BLaER1 treated with 17β-estradiol and CSF1 and Interleukin-3, amounts not matched to agents 10 nM and 100 nM (cell line): ENCODE measurements around the gene CBX8.

Experiments used
- H3K27ac ChIP-seq, 11 experiments: shearing (Covaris generic); formaldehyde crosslinking; 2 replicates each; pipeline ENCODE4 v1.8.1; 2022
- H3K27me3 ChIP-seq, 11 experiments: shearing (Covaris generic); formaldehyde crosslinking; 2 replicates each; pipeline ENCODE4 v1.8.1; 2022
- H3K36me3 ChIP-seq, 11 experiments: shearing (Covaris generic); formaldehyde crosslinking; 2 replicates each; pipeline ENCODE4 v1.8.1; 2022
- H3K4me1 ChIP-seq, 10 experiments: shearing (Covaris generic); formaldehyde crosslinking; 2 replicates each; pipeline ENCODE4 v1.8.1; 2022
- H3K4me2 ChIP-seq, 11 experiments: shearing (Covaris generic); formaldehyde crosslinking; 2 replicates each; pipeline ENCODE4 v1.8.1; 2022
- H3K4me3 ChIP-seq, 10 experiments: shearing (Covaris generic); formaldehyde crosslinking; 2 replicates each; pipeline ENCODE4 v1.8.1; 2022
- H3K9ac ChIP-seq, 11 experiments: shearing (Covaris generic); formaldehyde crosslinking; 2 replicates each; pipeline ENCODE4 v1.8.1; 2022
- H3K9me3 ChIP-seq, 11 experiments: shearing (Covaris generic); formaldehyde crosslinking; replicated peaks in 1 of 11; 2 replicates each; pipeline ENCODE4 v1.8.1; 2022
- H4K20me1 ChIP-seq, 11 experiments: shearing (Covaris generic); formaldehyde crosslinking; 2 replicates each; pipeline ENCODE4 v1.8.1; 2022
- Cebpa-rat ChIP-seq, 11 experiments: shearing (Covaris generic); IDR thresholded peaks; 2 replicates each; pipeline ENCODE4 v1.8.1; 2022

The CBX8 gene

DNA sequence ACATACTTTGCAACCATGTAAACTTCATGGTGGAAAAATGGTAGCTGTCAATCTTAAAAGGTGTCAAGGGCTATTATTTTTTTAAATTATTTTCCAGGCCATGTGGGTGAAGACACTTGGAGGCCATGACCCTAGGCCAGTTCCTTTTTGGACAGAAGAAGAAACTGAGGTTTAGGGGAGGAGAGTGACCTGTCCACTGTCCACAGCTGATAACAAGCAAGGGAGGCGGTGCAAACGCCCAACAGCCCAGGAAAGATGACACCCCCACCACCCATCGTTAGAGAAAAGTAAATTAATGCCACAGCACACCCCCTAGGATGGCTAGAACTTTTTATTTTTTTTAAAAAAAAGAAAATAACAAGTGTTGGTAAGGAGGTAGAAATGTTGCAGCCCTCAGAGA lies 46.9 kb downstream of the CBX8 start:
- H3K4me3 ChIP-seq = no peak overlapping the region
- peaks cover 0 to 13% (median 0%) of the 10 kb centered on the region in 11 experiments; a peak in 5 of 22 replicates for H4K20me1 ChIP-seq
- peaks cover 0 to 37% (median 27%) of the 10 kb centered on the region in 10 experiments; a peak in 15 of 20 replicates for H3K4me1 ChIP-seq
- H3K36me3 ChIP-seq = no peaks in the 10 kb centered on the region
- no peak for TF ChIP-seq Cebpa-rat (IDR thresholded peaks at IDR 0.05)
- H3K9ac ChIP-seq = no peak overlapping the region
- no peak overlapping the region for H3K27ac ChIP-seq
- no peaks in the 10 kb centered on the region for H3K9me3 ChIP-seq
- peaks cover 39 to 58% (median 44%) of the 10 kb centered on the region in 11 experiments for H3K27me3 ChIP-seq
- H3K4me2 ChIP-seq = no peak overlapping the region

DNA sequence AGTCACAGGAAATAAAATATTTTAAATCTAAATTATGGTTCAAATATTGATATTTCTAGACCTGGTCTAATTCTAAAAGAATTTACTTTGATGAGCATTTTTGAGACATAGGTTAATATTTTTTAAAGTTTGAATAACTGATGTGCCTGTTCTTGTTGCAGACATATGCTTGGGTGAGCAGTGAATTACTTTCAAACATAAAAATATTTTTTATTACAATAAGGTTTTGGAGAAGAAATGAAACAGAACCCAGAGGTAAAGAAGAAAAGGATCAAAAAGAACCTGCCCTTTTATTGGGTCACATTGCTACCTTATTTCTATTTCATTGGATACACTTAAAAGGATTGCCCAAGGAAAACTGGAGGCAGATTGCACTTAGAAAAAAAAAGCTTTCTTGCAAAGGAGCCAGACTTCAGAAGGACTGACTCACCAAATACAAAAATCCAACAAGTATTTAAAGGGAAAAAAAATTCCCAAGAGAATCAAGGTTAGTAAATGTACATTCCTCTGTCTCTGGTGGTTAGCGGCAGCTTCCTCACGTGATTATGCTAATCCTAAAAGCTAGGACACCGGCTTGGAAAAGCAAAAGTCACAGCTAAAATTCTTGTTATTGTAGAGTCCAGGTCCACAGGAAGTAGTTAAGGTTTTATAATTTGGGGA lies 47.6 kb downstream of the CBX8 start:
- no peak overlapping the region for H3K27ac ChIP-seq
- H3K4me1 ChIP-seq = peaks cover 0 to 37% (median 27%) of the 10 kb centered on the region in 10 experiments; a peak in 15 of 20 replicates
- H3K4me3 ChIP-seq = no peak overlapping the region
- H3K4me2 ChIP-seq = no peak overlapping the region
- peaks cover 39 to 58% (median 44%) of the 10 kb centered on the region in 11 experiments for H3K27me3 ChIP-seq
- no peaks in the 10 kb centered on the region for H3K9me3 ChIP-seq
- no peak overlapping the region for H3K9ac ChIP-seq
- TF ChIP-seq Cebpa-rat (IDR thresholded peaks at IDR 0.05) = no peak
- H4K20me1 ChIP-seq = peaks cover 0 to 13% (median 0%) of the 10 kb centered on the region in 11 experiments; a peak in 5 of 22 replicates
- no peaks in the 10 kb centered on the region for H3K36me3 ChIP-seq

DNA sequence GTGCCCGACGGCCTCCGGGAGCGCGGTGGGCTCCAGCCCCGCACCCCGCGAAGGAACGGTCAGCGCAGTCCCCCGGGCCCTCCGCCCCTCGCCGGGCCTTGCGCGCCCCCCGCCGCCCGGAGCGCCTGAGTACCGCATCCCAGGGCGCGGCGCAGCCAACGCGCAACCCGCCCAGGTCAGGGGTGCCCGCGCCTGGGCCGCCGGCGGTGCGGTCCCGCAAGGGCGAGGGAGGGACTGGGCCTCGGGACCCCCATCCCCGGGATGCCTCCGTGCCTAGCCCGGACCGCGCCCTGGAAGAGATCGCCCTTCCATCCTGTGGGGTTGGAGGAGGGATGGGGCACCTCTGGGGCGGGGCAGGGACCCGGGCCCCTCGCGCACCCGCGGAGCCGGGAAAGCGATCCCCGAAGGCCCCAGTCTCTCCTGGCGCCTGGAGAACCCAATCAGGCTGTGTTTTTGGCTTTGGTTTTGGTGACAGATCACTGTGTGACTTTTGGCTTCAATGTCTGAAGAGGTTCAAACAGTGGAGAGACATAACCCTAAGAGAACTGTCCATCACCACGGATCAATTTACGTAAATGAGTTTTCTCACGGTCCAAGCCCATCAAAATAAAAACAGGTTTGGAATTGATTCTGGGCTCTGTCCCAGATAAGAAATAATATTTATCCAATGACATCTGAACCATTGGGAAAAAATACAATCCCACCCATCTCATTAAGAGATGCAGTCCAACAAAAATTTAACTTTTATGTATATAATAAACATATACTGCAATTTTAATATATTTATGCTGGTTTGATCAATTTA lies 48.4 kb downstream of the CBX8 start:
- Histone ChIP-seq H3K9ac (no peak overlapping the region), H3K27ac (no peak overlapping the region), H3K4me1 (peaks cover 0 to 37% (median 27%) of the 10 kb centered on the region in 10 experiments; a peak in 15 of 20 replicates), H4K20me1 (peaks cover 0 to 13% (median 0%) of the 10 kb centered on the region in 11 experiments; a peak in 5 of 22 replicates), H3K4me3 (no peak overlapping the region), H3K27me3 (peaks cover 39 to 58% (median 44%) of the 10 kb centered on the region in 11 experiments), H3K4me2 (peak overlapping the region in 1 of 11 experiments; percentile 47; a peak in 2 of 22 replicates), H3K9me3 (no peaks in the 10 kb centered on the region), H3K36me3 (no peaks in the 10 kb centered on the region)
- TF ChIP-seq Cebpa-rat (IDR thresholded peaks at IDR 0.05) = no peak

DNA sequence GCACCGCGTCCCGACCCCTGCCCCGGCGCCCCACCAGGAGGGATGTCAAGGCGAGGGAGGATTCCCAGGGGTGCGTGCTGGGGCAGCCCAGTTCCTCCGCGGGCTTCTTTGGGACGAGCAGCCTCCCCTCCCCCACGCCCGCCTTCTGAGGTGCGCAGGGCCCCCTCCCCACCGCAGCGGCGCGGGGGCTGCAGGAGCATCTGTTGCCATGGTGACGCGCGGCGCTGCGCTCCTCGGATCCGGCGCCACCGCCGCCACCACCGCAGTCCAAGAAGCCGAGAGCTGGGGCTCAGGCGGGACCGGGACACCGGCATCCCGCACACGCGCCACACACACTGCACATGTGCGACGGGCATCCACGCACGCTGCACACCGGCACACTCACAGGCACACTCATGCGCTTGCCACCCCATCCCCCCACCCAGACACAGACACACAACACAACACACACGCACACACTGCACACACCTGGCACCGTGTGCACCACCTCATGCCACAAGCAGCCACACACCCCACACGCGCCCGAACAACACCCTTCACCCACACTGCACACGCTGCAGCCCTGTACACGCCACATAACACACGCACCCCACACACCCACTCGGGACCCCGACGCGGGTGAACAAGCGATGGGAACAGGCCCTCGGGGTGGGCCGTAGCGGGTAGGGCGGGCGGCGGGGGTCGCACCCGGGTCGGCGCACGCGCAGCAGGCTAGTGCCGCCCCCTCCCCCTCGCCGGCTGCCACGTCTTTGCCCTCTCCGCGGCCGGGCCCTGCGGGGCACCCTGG lies 49.2 kb downstream of the CBX8 start:
- no peak overlapping the region for H3K4me3 ChIP-seq
- H3K27me3 ChIP-seq = peaks cover 39 to 58% (median 44%) of the 10 kb centered on the region in 11 experiments
- no peaks in the 10 kb centered on the region for H3K9me3 ChIP-seq
- peaks cover 0 to 40% (median 28%) of the 10 kb centered on the region in 10 experiments; a peak in 16 of 20 replicates for H3K4me1 ChIP-seq
- no peaks in the 10 kb centered on the region for H3K36me3 ChIP-seq
- no peak overlapping the region for H3K27ac ChIP-seq
- H3K4me2 ChIP-seq = peak overlapping the region in 7 of 11 experiments; percentile 16 to 47 (median 30); a peak in 9 of 22 replicates
- TF ChIP-seq Cebpa-rat (IDR thresholded peaks at IDR 0.05) = no peak
- H3K9ac ChIP-seq = no peak overlapping the region
- H4K20me1 ChIP-seq = peaks cover 0 to 13% (median 0%) of the 10 kb centered on the region in 11 experiments; a peak in 5 of 22 replicates

DNA sequence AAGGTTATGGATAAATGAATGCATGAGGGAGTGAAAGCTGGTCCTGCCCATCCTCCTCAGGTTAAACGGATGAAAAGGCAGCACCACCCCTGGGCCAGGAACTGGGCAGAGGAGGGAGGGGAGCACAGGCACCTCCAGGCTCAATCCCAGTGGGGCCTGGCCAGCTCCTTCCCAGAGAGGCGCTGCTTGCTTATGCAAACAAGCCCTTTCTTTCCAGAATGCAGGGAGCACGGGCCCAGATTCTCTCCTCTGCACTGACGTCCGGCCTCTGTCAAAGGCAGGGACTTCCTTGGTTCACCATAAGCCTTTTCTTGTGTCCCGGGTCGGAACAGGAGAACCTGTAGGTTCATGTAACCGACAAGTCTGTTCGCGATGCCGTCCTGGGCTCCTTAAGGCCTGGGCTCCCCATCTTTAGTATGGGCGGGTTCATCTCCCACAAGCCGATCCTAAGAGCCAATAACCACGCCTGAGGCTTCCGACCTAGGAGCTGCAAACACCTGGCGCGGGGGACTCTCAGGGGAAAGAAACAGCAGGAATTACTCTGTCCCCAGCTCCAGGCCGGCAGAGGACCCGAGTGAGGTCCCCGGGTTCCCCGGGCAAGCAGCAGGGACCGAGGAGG lies 49.9 kb downstream of the CBX8 start:
- Histone ChIP-seq H3K4me1 (peaks cover 3 to 41% (median 29%) of the 10 kb centered on the region in 10 experiments; a peak in 19 of 20 replicates), H3K27me3 (peaks cover 39 to 58% (median 44%) of the 10 kb centered on the region in 11 experiments), H3K4me3 (no peak overlapping the region), H3K27ac (no peak overlapping the region), H3K4me2 (peak overlapping the region in 6 of 11 experiments; percentile 26 to 56 (median 40); a peak in 8 of 22 replicates), H3K36me3 (no peaks in the 10 kb centered on the region), H3K9ac (no peak overlapping the region), H4K20me1 (peaks cover 0 to 13% (median 0%) of the 10 kb centered on the region in 11 experiments; a peak in 5 of 22 replicates), H3K9me3 (no peaks in the 10 kb centered on the region)
- no peak for TF ChIP-seq Cebpa-rat (IDR thresholded peaks at IDR 0.05)

DNA sequence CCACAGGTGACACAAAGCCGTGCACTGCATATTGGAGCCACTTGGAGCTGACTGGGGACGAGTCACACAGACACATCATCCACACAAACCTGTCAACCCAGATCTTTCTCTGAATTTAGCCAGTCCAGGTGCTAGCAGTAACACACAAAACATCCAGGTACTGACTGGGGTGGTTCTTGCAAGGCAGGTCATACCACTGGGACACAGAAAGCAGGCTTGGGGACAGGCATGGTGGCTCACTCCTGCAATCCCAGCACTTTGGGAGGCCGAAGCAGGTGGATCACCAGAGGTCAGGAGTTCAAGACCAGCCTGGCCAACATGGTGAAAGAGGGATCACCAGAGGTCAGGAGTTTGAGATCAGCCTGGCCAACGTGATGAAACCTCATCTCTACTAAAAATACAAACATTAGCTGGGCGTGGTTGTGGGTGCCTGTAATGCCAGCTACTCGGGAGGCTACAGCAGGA lies 51.2 kb downstream of the CBX8 start:
- TF ChIP-seq Cebpa-rat (IDR thresholded peaks at IDR 0.05) = no peak
- no peaks in the 10 kb centered on the region for H3K9me3 ChIP-seq
- H3K36me3 ChIP-seq = no peaks in the 10 kb centered on the region
- H3K4me2 ChIP-seq = peak overlapping the region; percentile 35 to 56 (median 46); a peak in 21 of 22 replicates
- H3K27ac ChIP-seq = no peak overlapping the region
- peaks cover 39 to 59% (median 44%) of the 10 kb centered on the region in 11 experiments for H3K27me3 ChIP-seq
- H3K4me3 ChIP-seq = no peak overlapping the region
- H3K4me1 ChIP-seq = peaks cover 4 to 50% (median 35%) of the 10 kb centered on the region in 10 experiments; a peak in 19 of 20 replicates
- 0 out of 22 replicates have a peak overlapping the region, but pooled peaks of 1 of the 11 experiments have one; percentile 8 for H3K9ac ChIP-seq
- H4K20me1 ChIP-seq = peaks cover 0 to 13% (median 0%) of the 10 kb centered on the region in 11 experiments; a peak in 5 of 22 replicates

DNA sequence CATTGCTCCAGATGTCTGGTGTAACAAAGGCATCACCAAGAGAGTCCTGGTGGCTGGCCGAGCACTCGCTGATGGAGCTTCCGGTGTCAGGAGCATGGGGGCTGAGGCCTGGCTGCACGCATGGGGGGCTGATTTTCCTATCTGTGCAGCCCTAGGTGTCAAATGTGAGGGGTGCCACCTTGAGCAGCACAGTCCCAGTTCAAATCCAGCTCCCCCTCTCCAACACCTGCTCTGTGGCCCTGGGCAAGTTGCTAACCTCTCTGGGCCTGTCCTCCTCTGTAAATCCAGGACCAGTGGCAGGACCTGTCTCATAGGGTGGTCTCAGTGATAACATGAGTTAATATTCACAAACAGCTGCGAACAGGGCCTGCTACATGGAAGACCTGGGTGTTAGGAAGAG lies 53.3 kb downstream of the CBX8 start:
- H3K9me3 ChIP-seq = no peaks in the 10 kb centered on the region
- no peak overlapping the region for H3K27ac ChIP-seq
- H3K36me3 ChIP-seq = no peaks in the 10 kb centered on the region
- peaks cover 4 to 57% (median 42%) of the 10 kb centered on the region in 10 experiments; a peak in 19 of 20 replicates for H3K4me1 ChIP-seq
- peaks cover 0 to 13% (median 0%) of the 10 kb centered on the region in 11 experiments; a peak in 5 of 22 replicates for H4K20me1 ChIP-seq
- no peak for TF ChIP-seq Cebpa-rat (IDR thresholded peaks at IDR 0.05)
- H3K4me2 ChIP-seq = no peak overlapping the region
- H3K4me3 ChIP-seq = no peak overlapping the region
- no peak overlapping the region for H3K9ac ChIP-seq
- H3K27me3 ChIP-seq = peaks cover 24 to 42% (median 29%) of the 10 kb centered on the region in 11 experiments

DNA sequence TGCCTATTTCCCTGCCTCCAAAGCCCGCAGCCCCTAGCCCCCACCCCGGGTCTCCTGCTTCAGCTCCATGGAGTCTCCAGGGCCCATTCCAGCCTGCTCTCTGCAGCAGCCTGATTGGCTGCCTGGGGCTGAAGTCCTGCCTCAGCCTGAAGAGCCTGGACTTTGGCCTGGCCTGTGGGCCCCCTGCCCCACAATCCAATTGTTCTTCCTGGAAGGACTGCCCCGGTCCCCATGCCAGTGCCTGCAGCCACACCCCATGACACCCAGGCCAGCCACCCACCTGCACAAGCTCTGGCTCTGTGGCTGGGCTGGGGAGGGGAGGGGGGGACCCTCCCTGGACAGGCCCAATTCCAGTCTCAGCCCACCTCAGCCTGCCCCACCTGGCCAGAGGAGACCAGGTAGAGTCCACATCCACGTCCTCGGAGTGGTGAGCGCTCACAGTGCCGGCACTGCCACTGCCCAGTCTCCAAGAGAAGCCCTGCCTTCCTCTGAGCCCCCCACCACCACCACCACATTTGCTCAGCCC lies 53.9 kb downstream of the CBX8 start:
- Histone ChIP-seq H3K4me1 (peaks cover 4 to 57% (median 42%) of the 10 kb centered on the region in 10 experiments; a peak in 19 of 20 replicates), H3K36me3 (no peaks in the 10 kb centered on the region), H4K20me1 (peaks cover 0 to 13% (median 0%) of the 10 kb centered on the region in 11 experiments; a peak in 5 of 22 replicates), H3K27me3 (peaks cover 18 to 36% (median 23%) of the 10 kb centered on the region in 11 experiments), H3K9ac (no peak overlapping the region), H3K9me3 (no peaks in the 10 kb centered on the region), H3K27ac (no peak overlapping the region), H3K4me3 (no peak overlapping the region), H3K4me2 (peak overlapping the region in 2 of 11 experiments; percentile 91 to 93; a peak in 1 of 22 replicates)
- TF ChIP-seq Cebpa-rat (IDR thresholded peaks at IDR 0.05) = no peak
